ENCODE results near the gene SH3GLB2.
A peak's percentile ranks its signal among the peaks of the same experiment; 100 is the strongest.

The SH3GLB2 gene

GRCh38 chr9:129007766-129008468, 20.2 kb downstream of the SH3GLB2 start:
- Histone ChIP-seq H3K79me2 (ENCODE audit: control insufficient read depth, low read length) (no peaks in the 10 kb centered on the region), H3K36me3 (ENCODE audit: control insufficient read depth, low read length) (peaks cover 72% of the 10 kb centered on the region), H3K9me3 (ENCODE audit: control insufficient read depth, insufficient read depth, low read length) (no peaks in the 10 kb centered on the region), H3F3A (ENCODE audit: control insufficient read depth, insufficient read depth) (peaks cover 13% of the 10 kb centered on the region), H3K27me3 (ENCODE audit: control insufficient read depth, low read length) (no peaks in the 10 kb centered on the region), H3K4me1 (ENCODE audit: control insufficient read depth, low read length) (no peaks in the 10 kb centered on the region), H3K9me2 (replicated peaks; ENCODE audit: control insufficient read depth, low read length) (no peaks in the 10 kb centered on the region), H3K4me3 (ENCODE audit: low read length) (no peak overlapping the region), H4K20me1 (ENCODE audit: control insufficient read depth, insufficient read depth, low read depth, low read length) (no peaks in the 10 kb centered on the region), H3K27ac (ENCODE audit: low read depth, low read length) (no peak overlapping the region), H3K4me2 (ENCODE audit: low read length) (no peak overlapping the region)
- no peak for TF ChIP-seq CTCF (IDR thresholded peaks at IDR 0.05; ENCODE audit: low read depth, low read length, poor library complexity, severe bottlenecking)
- TF ChIP-seq EZH2phosphoT487 (IDR thresholded peaks at IDR 0.05; ENCODE audit: borderline replicate concordance, low read length) = no peak

GRCh38 chr9:129007035-129007765, 20.9 kb downstream of the SH3GLB2 start:
- Histone ChIP-seq H3K36me3 (ENCODE audit: control insufficient read depth, low read length) (peaks cover 72% of the 10 kb centered on the region), H3K4me2 (ENCODE audit: low read length) (no peak overlapping the region), H3F3A (ENCODE audit: control insufficient read depth, insufficient read depth) (peaks cover 13% of the 10 kb centered on the region), H3K4me1 (ENCODE audit: control insufficient read depth, low read length) (no peaks in the 10 kb centered on the region), H3K9me2 (replicated peaks; ENCODE audit: control insufficient read depth, low read length) (no peaks in the 10 kb centered on the region), H3K4me3 (ENCODE audit: low read length) (no peak overlapping the region), H3K9me3 (ENCODE audit: control insufficient read depth, insufficient read depth, low read length) (no peaks in the 10 kb centered on the region), H3K27ac (ENCODE audit: low read depth, low read length) (no peak overlapping the region), H3K79me2 (ENCODE audit: control insufficient read depth, low read length) (no peaks in the 10 kb centered on the region), H4K20me1 (ENCODE audit: control insufficient read depth, insufficient read depth, low read depth, low read length) (no peaks in the 10 kb centered on the region), H3K27me3 (ENCODE audit: control insufficient read depth, low read length) (no peaks in the 10 kb centered on the region)
- peak; percentile 53 for TF ChIP-seq CTCF (IDR thresholded peaks at IDR 0.05; ENCODE audit: low read depth, low read length, poor library complexity, severe bottlenecking)
- no peak for TF ChIP-seq EZH2phosphoT487 (IDR thresholded peaks at IDR 0.05; ENCODE audit: borderline replicate concordance, low read length)

GRCh38 chr9:129006328-129007034, 21.6 kb downstream of the SH3GLB2 start:
- H3K4me1 ChIP-seq (ENCODE audit: control insufficient read depth, low read length) = no peaks in the 10 kb centered on the region
- H3F3A ChIP-seq (ENCODE audit: control insufficient read depth, insufficient read depth) = peaks cover 13% of the 10 kb centered on the region
- no peaks in the 10 kb centered on the region for H3K9me2 ChIP-seq (replicated peaks; ENCODE audit: control insufficient read depth, low read length)
- H3K79me2 ChIP-seq (ENCODE audit: control insufficient read depth, low read length) = no peaks in the 10 kb centered on the region
- TF ChIP-seq CTCF (IDR thresholded peaks at IDR 0.05; ENCODE audit: low read depth, low read length, poor library complexity, severe bottlenecking) = peak; percentile 99
- TF ChIP-seq EZH2phosphoT487 (IDR thresholded peaks at IDR 0.05; ENCODE audit: borderline replicate concordance, low read length) = no peak
- H3K9me3 ChIP-seq (ENCODE audit: control insufficient read depth, insufficient read depth, low read length) = no peaks in the 10 kb centered on the region
- peaks cover 79% of the 10 kb centered on the region for H3K36me3 ChIP-seq (ENCODE audit: control insufficient read depth, low read length)
- H3K27ac ChIP-seq (ENCODE audit: low read depth, low read length) = no peak overlapping the region
- no peak overlapping the region for H3K4me3 ChIP-seq (ENCODE audit: low read length)
- H3K27me3 ChIP-seq (ENCODE audit: control insufficient read depth, low read length) = no peaks in the 10 kb centered on the region
- no peak overlapping the region for H3K4me2 ChIP-seq (ENCODE audit: low read length)
- no peaks in the 10 kb centered on the region for H4K20me1 ChIP-seq (ENCODE audit: control insufficient read depth, insufficient read depth, low read depth, low read length)

All from DOHH2 (cell line).